ENCODE data around the gene FAM53B. TPM values are rescaled to one million over a fixed set of nuclear protein-coding genes. Genes with fewer than 3 reads are reported as not detected.
"Not testable (repeated sequence)": the region's sequence is repeated elsewhere in the genome, so short reads cannot be mapped to it uniquely, and the experiment has no call there.

The FAM53B gene
- total RNA-seq, 1 experiment from 2014 or later, result 31.5 TPM

DNA sequence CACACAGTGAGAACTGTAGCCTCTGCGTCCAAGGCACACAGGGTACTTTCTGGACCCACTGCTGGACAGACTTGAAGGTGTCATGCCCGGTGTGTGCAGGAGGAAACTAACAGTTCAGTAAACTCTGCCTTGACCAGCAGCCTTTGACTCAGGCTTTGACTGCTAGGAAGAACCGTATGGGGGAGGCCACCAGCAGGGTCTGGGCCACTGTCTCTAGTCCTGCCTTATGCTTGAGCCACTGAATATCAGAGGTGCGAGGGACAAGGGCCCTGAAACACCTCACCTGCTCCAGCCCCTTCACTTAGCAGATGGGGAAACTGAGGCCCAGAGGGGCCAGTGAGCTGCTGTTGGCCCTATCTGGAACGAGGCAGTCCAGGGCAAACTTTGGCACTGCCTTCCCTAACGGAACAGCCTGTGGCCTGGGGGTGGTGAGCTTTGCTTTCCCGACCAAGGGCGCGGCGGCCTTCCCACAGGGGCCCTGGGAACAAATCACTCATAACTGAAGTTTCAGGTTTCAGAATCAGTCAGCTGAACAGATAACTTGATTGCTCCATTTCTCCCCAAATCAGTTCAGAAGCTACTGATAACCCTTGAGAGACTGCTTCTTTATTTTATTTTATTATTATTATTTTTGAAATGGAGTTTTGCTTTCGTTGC is 130.0 kb downstream of the FAM53B start:
- no peak for DNase-seq (ENCODE audit: low read depth)

DNA sequence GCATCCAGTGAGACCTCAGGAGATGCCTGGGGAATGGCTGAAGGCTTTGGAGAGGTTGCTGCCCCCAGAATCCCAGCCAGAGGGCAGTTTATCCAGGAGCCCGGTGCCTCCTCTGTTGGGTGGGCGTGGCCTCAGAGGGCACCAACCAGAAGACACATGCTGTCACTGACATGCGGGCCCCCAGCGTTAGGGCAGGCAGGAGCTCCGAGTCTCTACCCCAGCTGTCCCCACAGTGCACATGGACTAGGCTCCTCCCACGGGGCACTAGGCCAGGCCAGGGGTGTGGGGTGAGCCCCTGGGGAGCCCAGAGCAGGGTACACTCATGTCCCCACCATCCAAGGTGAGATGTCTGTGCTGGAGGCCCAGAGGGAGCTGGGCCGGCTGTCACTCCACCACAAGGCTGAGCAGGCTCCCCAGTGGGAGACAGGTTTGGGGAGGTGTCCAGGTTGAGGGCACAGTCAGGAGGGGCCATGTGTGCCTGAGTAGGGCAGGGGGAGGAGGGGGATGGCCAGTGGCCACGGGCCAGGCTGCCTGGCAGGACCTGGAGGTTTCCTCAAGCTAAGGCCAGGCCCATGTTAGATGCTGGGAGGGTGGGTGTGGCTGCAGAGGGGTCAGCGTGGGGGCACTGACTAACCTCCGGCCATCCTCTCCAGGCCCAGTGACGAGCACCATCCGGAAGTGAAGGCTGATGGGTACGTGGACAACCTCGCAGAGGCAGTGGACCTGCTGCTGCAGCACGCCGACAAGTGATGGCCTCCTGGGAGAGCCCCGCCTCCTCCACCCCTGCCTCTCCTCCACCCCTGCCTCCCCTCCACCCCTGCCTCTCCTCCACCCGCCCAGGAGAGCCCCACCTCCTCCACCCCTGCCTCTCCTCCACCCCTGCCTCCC is 131.3 kb downstream of the FAM53B start:
- DNase-seq (ENCODE audit: low read depth), result peak; percentile 31

DNA sequence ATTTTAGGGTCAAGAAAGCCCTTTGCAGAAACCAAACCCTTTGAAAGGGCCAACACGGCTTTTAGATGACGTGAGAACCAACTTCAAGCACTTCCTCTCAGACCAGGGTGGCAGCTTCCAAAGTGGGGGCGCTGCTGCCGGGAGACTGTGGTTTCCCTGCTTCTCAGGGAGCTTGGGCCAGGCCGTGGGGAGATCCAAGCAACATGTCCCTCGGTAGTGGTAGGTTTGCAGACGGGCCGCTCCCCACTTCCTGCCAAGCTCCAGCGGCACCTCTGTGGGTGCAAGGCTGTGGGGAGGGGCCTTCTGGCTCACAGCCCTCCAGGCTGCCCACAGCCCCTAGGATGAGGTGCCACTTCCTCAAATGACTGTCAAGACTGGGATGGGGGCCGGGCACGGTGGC is 132.4 kb downstream of the FAM53B start:
- DNase-seq (ENCODE audit: low read depth), result no peak

DNA sequence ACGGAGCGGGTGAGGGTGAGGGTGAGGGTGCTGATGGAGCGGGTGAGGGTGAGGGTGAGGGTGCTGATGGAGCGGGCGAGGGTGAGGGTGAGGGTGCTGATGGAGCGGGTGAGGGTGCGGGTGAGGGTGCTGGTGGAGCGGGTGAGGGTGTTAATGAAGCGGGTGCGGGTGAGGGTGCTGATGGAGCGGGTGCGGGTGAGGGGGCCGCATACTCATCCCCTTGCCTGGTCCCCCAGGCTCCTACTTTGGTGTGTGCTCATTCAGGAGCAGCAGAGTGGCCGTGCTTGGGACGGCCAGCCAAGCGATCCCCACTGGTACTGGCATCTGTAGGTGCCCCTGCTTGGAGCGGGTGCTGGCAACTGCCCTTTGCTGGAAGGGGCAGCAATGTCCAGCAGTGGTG is 133.3 kb downstream of the FAM53B start:
- not testable (repeated sequence) for DNase-seq (ENCODE audit: low read depth)

DNA sequence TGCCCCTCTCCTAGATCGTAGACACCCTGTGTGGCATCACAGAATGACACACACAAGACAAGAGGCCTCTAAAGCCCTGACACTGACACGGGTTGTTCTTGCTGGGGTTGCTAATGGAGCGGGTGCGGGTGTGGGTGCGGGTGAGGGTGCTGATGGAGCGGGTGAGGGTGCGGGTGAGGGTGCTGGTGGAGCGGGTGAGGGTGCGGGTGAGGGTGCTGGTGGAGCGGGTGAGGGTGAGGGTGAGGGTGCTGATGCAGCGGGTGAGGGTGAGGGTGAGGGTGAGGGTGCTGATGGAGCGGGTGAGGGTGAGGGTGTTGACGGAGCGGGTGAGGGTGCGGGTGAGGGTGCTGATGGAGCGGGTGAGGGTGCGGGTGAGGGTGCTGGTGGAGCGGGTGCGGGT is 134.0 kb downstream of the FAM53B start:
- not testable (repeated sequence) for DNase-seq (ENCODE audit: low read depth)

DNA sequence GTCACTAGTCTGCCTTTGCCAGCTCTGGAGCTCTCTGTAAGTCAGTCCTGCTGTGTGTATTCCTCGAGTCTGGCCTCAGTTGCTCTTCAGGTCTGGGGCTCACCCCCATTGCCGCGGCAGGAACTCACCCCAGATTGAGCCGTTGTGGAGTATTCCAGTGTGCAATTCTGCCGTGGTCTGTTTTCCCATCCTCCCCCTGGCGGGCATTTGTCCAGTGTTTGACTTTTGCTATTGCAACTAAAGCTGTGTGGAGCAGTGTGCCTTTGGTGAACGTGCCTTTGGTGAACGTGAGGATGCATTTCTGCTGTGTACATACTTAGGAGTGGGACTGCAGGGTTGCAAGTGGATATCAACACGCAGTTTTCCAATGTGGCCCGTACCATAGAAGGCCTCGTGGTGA is 134.5 kb downstream of the FAM53B start:
- no peak for DNase-seq (ENCODE audit: low read depth)

DNA sequence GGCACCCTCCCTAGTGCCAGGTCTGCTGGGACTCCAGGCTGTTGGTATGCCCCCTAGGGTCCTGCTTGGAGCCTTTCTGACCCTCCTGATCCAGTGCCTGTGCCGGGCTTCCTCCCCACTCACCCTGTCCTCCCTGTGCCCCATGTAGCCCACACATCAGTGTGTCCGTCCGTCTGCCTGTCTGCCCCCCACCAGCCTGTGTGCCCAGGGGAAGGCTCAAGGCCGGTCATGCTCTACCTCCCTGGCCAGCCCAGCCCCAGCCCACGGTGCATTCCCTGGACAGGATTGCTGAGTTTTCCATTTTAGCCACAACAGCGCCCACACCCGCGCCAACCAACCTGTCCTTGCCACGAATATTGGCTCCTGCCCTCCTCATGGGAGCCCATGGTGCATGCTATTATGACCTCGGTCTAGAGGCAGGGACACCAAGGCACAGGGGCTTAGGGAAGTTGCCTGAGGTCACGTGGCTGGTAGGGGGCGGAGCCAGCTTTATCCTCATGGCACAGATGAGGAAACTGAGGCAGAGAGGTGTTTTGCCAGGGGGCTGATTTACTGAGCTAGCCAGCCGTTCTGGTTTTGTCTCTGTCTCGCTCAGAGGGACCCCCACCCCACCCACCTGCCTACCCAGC is 136.0 kb downstream of the FAM53B start:
- DNase-seq (ENCODE audit: low read depth), result no peak

DNA sequence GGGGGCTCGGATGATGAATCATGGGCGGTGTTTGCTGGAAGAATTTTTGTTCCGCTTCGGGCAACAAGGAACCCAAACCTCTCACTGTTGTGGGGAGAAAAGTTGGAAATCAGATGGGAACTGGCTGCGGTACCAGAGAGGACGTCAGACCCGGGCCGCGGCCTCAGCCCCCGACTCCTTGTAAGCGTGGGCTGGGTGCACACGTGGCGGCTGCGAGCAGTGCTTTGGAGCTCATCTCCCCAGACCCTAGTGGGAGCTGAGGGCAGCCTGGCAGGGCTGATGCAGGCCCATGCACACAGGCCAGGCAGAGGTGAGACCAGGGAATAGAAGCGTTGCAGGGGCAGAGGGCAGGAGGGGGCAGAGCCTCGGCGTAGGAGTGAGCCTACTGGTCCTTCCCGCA is 136.5 kb downstream of the FAM53B start:
- no peak for DNase-seq (ENCODE audit: low read depth)

DNA sequence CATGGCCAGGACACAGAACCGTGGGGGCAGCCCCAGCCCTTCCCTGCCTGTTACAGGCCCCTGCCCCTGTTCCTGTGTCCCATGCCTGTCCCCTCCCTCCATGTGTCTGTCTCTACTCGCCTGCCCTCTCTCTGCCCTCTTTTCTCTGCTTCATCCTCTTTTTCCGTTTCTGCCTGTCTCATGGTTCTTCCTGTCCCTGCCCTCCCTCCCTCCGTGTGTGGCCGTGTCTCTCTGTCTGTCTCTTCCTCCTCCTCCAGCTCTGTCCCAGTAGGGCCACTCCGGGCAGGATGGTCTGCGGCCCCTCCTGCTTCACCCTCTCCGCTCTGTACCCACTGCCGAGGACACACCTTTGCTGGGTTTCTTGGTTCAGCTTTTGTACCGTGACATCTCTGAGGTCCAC is 137.4 kb downstream of the FAM53B start:
- no peak for DNase-seq (ENCODE audit: low read depth)

DNA sequence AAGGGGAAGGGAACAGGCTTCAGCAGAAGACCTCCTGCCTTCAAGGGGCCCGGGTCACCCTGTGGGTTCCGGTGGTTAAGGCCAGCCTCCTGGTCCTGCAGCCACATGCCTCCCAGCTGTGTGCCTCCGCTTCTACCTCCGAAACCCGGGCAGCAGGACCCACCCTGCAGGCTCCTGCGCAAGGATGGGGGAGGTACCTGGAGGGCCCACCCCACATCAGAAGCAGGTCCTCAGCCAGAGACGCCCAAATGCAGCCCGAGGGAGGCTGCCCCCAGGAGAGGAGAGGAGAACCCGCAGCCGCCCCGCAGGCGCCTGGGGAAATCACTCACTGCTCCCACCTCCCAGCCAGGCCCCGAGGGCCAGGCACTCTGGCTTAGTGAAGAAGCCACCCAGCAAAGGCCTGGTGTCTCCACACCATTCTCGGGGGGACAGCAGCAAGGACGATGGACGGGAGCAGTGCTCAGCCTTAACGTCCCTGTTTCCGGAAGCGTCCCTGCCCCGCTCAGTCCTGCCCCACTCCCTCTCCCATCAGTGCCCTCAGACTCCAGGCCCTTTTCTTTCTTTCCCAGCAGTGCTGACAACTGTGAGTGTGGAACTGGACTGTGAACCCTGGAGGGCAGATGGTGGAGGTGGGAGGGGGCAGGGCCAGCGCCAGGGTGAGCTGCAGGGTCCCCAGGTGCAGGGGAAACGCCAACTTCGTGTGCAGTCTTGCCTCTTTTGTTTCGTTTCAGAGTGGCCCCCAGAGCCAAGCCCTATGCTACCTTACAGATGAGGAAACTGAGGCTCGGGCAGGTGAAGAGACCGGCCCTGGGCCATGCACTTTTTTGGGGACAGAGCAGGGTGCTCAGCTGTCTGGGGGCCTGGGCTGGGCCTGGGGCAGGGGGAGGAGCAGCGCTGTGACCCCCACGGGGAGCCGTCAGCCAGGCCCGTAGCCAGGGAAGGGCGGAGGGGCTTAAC is 138.0 kb downstream of the FAM53B start:
- no peak for DNase-seq (ENCODE audit: low read depth)

DNA sequence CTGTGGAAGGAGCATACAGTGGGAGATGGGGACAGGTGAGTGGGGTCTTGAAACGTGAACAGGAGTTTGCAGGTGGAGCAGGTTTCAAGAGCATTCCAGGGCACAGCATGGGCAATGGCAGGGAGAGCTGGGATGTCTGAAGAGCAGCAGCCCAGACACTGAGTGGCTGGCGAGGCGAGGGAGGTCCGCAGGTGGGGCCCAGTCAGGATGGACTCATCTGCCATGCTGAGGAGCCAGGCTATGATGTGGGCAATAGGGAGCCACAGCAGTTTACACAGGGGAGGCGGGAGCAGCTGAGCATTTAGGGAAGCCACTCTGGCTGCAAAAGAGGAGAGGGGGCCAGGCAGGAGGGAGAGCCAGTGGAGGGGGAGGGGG is 138.7 kb downstream of the FAM53B start:
- DNase-seq (ENCODE audit: low read depth), result no peak

DNA sequence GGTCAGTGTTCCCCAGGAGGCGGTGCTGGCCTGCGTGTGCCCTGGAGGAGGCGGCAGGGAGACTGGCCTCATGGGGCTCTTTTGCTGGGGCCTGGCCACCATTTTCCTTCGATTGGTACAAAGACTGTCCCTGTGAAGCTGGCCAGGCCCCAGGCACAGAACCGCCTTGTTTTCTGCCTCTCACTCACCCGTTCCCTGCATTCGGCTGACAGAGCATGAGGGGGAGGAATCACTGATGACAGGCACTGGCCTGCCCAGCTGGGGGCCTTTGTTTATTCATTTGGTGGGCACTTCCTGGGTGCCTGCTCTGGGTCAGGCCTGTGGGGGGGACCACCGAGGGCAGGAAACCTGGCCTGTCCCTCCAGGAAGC is 139.2 kb downstream of the FAM53B start:
- no peak for DNase-seq (ENCODE audit: low read depth)

DNA sequence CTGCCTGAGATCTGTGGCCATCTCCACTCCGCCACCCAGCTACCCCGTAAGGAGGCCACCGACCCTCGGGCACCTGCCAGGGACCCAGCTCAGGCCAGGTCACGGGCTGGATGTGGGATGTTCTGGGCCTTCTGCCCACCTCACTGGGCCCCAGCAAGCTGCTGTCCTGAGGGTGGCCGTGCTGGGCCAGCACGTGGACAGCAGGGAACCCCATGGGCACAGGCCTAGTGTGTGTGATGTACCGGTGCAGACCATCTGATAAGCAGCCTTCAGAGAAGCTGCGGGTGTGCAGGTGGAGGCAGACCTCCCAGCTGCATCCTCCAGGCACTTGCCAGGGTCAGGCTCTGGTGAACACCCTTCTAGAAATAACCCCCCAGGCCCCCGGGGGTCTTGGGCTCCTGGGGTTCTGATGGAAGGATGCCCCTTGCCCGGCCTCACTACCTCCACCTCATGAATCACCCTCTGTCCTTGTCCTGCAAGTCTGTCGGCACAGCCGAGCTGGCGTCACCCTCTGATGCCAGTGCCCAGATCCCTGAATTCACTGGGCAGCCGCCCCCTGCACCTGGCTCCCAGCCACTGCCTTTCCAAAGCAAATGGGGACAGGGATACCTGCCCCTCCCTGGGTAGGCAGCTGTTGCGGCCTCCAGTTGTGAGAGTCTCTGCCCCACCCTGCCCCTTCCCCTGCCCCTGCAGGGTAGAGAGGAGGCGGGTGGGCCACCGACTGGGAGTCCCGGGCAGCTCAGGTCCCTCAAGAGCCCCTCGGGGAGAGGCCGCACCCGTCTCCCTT is 139.8 kb downstream of the FAM53B start:
- DNase-seq (ENCODE audit: low read depth), result no peak

DNA sequence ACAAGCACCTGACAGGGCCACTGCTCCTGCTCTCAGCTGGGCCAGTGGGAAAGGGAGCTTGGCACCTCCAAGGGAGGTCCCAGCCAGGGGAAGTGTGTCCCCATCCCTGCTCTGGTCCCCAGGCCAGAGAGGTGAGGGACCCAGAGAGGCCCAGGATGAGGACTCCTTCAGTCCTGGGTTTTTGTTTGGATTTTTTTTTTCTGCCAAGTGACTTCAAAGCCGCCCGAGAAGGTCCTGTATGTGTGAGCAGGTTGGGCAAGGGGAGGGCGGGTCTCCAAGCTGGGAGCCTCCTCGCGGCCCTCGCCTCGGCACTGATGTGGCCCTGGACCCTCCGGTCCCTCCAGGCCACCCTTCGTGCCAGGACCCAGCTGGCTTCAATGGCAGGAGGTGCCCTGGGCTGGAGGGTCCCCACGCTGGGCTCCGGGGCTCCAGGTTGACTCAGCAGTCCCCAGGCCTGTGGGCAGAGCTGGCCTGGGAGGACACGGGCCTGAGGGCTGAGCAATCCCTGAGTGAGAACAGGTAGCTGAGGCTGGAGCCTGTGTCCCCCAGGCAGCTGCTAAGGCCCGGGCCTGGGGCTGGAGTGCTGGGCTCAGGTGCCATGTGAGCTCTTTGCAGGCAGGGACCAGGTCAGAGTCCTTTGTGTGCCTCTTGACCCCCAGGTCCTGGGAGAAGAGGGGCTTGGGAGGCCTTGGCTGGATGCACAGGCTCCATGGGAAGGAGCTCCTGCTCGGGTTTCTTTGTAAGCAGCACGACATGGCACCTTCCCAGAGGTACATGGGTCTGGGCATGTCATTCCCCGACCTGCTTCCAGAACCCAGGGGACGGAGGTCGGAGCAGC is 140.6 kb downstream of the FAM53B start:
- DNase-seq (ENCODE audit: low read depth), result no peak

DNA sequence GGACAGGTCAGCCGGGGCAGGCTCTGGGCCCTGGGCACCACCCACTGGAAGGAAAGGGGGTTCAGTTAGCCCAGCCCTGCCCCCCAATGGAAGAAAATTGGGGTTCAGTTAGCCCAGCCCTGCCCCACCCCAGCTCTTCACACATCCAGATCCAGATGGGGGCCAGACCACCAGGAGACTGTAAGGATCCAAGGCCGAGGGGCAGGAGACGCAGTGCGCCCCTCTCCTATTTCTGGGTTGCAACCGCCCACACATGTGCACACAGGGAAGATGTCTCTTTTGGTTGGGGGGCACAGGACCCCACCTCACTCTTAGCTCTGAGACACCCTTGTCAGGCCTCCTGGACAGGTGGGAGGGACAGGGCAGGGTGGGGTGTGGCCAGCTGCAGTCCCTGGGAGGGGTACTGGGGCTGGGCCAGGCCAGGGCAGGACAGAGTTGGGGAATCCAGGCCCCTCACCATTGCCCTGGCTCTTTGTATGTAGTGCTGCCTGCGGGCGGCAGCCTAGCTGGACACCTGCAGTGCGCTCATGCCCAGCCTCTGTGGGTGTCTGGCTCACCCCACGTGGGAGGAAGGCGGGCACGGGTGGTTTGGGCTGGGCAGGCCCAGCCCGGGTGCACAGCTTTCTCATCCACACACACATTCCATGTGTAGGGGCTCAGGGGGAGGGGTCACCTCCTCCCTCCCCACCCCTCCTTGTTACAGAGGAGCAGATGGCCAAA is 141.4 kb downstream of the FAM53B start:
- DNase-seq (ENCODE audit: low read depth), result no peak

DNA sequence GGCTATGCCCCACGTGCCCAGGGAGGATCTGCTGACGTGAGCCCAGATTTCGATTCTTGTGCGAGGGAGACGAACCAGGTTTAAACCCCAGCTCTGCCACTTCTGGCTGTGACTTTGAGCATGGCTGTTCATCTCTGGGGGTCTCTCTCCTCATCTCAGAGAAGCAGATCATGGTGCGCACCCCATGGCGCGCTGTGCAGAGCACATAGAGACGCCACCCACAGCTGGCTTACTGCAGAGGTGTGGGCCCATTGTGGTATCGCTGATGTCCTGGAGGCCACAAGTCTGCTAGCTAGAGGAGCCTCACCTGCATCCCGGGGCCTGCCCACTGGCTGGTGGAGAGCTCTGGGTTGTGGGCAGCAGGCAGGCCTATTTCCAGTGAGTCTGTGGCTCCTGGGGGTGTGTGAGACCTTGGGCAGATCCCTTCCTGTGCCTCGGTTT is 142.0 kb downstream of the FAM53B start:
- DNase-seq (ENCODE audit: low read depth), result no peak

DNA sequence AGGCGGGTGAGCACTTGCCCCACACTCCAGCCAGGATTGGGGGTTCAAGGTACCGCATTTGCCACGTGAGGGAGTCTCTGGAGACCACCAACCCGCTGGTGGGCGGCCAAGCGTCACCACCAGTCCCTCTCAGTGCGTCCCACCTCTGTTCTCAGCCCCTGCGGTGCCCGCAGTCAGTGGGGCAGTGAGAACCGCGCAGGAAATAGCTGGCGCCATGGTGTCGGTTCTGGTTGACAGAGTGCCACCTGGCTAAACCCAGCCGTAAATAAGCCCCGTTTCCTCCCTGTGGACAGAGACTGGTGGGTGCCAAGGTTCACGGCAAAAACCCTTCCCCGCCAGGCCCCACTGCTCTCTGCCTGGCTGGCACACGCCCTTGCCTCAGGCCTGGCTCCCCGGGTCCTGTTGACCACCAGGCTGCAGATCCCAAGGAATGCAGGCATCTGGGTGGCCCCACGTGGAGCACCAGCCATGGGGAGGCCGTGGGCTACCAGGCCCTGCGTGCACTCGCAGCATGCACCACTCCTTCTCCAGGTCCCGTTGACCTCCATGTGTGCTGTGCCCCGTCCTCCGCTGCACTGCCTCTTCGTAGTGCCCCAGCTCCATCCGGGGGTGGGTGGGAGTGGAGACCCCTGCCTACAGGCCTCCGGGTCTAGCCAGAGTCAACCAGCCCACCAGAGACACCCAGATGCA is 142.6 kb downstream of the FAM53B start:
- no peak for DNase-seq (ENCODE audit: low read depth)

DNA sequence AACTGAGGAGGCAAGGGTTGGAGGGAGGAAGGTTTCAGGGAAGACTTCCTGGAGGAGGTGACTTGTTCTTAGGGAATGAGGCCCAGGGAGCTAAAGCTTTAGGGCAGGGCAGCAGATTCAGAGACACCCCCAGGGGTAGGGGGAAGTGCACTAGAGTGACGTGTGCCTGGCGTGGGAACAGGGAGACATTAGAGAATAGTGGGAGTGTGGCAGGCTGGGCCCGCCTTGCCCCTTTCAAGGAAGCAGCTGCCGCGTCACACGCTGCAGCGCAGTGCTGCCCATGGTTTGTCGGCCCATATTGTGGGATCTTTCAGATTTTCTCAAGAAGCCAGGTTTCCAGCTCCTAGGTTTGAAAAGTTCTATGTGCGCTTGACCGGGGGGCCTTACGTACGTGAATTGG is 143.2 kb downstream of the FAM53B start:
- no peak for DNase-seq (ENCODE audit: low read depth)
